Muscle layer of colon (tissue), 2 donors: Measurements from ENCODE around the gene NECTIN2.
A peak's percentile ranks its signal among the peaks of the same experiment; 100 is the strongest.
"Not testable (repeated sequence)": the region's sequence is repeated elsewhere in the genome, so short reads cannot be mapped to it uniquely, and the experiment has no call there.

Experiments used
- H3K27ac ChIP-seq: one replicate; pipeline ENCODE4 v1.7.0; 2013; ENCODE audit warnings: low read depth, mild to moderate bottlenecking, low read length, moderate library complexity
- H3K27me3 ChIP-seq, 2 donors: one replicate each; pipeline ENCODE4 v1.7.0; 2013; ENCODE audit warnings: low read length in 2 of 2, mild to moderate bottlenecking in 2 of 2; ENCODE audit not compliant: insufficient read depth in 2 of 2, control insufficient read depth in 1 of 2
- H3K36me3 ChIP-seq: one replicate; pipeline ENCODE4 v1.7.0; 2013; ENCODE audit warnings: mild to moderate bottlenecking, low read length; ENCODE audit not compliant: insufficient read depth
- H3K4me1 ChIP-seq: one replicate; pipeline ENCODE4 v1.7.0; 2013; ENCODE audit warnings: mild to moderate bottlenecking, low read length; ENCODE audit not compliant: insufficient read depth
- H3K4me3 ChIP-seq, 2 donors: one replicate each; pipeline ENCODE4 v1.7.0; 2013; ENCODE audit warnings: low read length in 2 of 2, low read depth in 1 of 2, mild to moderate bottlenecking in 1 of 2, moderate library complexity in 1 of 2
- H3K9ac ChIP-seq: one replicate; pipeline ENCODE4 v1.7.0; 2013; ENCODE audit warnings: low read length
- H3K9me3 ChIP-seq: one replicate; pipeline ENCODE4 v1.7.0; 2013; ENCODE audit warnings: mild to moderate bottlenecking, low read length
- donor health status: abdominal sarcoma.
- donor health status: Adenocarcinoma of cecum.

Gene NECTIN2

GRCh38 chr19:44861576-44861975 is 15.5 kb downstream of the NECTIN2 start:
- H3K9me3 ChIP-seq, H3K4me3 ChIP-seq, H3K27ac ChIP-seq, H3K27me3 ChIP-seq, H3K4me1 ChIP-seq, H3K9ac ChIP-seq: not testable (repeated sequence)
- H3K36me3 ChIP-seq, result peaks cover 18% of the 10 kb centered on the region

GRCh38 chr19:44863990-44864389 is 17.9 kb downstream of the NECTIN2 start:
- Histone ChIP-seq H3K9ac (no peak overlapping the region), H3K27ac (no peak overlapping the region), H3K36me3 (peaks cover 18% of the 10 kb centered on the region), H3K4me1 (no peaks in the 10 kb centered on the region), H3K9me3 (no peaks in the 10 kb centered on the region), H3K4me3 (no peak overlapping the region), H3K27me3 (no peaks in the 10 kb centered on the region)

GRCh38 chr19:44865196-44865767 is 19.2 kb downstream of the NECTIN2 start:
- Histone ChIP-seq H3K9me3 (no peaks in the 10 kb centered on the region), H3K4me3 (no peak overlapping the region), H3K27me3 (no peaks in the 10 kb centered on the region), H3K27ac (no peak overlapping the region), H3K9ac (no peak overlapping the region), H3K36me3 (peaks cover 13% of the 10 kb centered on the region), H3K4me1 (no peaks in the 10 kb centered on the region)

- Histone ChIP-seq H3K9me3 (no peaks in the 10 kb centered on the region), H3K27ac (no peak overlapping the region), H3K36me3 (peaks cover 15% of the 10 kb centered on the region), H3K4me1 (no peaks in the 10 kb centered on the region), H3K4me3 (no peak overlapping the region), H3K27me3 (no peaks in the 10 kb centered on the region), H3K9ac (no peak overlapping the region)
Measured at GRCh38 chr19:44866664-44867063, 20.6 kb downstream of the NECTIN2 start.

- no peak overlapping the region for H3K27ac ChIP-seq
- H3K4me1 ChIP-seq, result no peaks in the 10 kb centered on the region
- no peak overlapping the region for H3K4me3 ChIP-seq
Measured at GRCh38 chr19:44867578-44867977, 21.5 kb downstream of the NECTIN2 start.

GRCh38 chr19:44869733-44870470 is 23.8 kb downstream of the NECTIN2 start:
- Histone ChIP-seq H3K27me3 (no peaks in the 10 kb centered on the region), H3K4me1 (no peaks in the 10 kb centered on the region), H3K9me3 (no peaks in the 10 kb centered on the region), H3K4me3 (no peak overlapping the region), H3K9ac (no peak overlapping the region), H3K27ac (peak overlapping the region; percentile 13), H3K36me3 (peaks cover 45% of the 10 kb centered on the region)

More at GRCh38 chr19:44867578-44867977, 21.5 kb downstream of the NECTIN2 start:
- no peaks in the 10 kb centered on the region for H3K27me3 ChIP-seq
- peaks cover 24% of the 10 kb centered on the region for H3K36me3 ChIP-seq
- H3K9ac ChIP-seq, result no peak overlapping the region
- H3K9me3 ChIP-seq, result no peaks in the 10 kb centered on the region

GRCh38 chr19:44871809-44872208 is 25.7 kb downstream of the NECTIN2 start:
- Histone ChIP-seq H3K36me3 (peaks cover 51% of the 10 kb centered on the region), H3K9ac (no peak overlapping the region), H3K4me3 (no peak overlapping the region), H3K27ac (no peak overlapping the region), H3K27me3 (no peaks in the 10 kb centered on the region), H3K4me1 (no peaks in the 10 kb centered on the region), H3K9me3 (no peaks in the 10 kb centered on the region)

GRCh38 chr19:44872661-44873060 is 26.6 kb downstream of the NECTIN2 start:
- H3K4me1 ChIP-seq, result no peaks in the 10 kb centered on the region
- H3K36me3 ChIP-seq, result peaks cover 54% of the 10 kb centered on the region

GRCh38 chr19:44874317-44874716 is 28.2 kb downstream of the NECTIN2 start:
- Histone ChIP-seq H3K4me3 (no peak overlapping the region), H3K9me3 (no peaks in the 10 kb centered on the region), H3K4me1 (no peaks in the 10 kb centered on the region), H3K9ac (no peak overlapping the region), H3K27me3 (no peaks in the 10 kb centered on the region), H3K36me3 (peaks cover 54% of the 10 kb centered on the region), H3K27ac (no peak overlapping the region)

More at GRCh38 chr19:44872661-44873060, 26.6 kb downstream of the NECTIN2 start:
- Histone ChIP-seq H3K9me3 (no peaks in the 10 kb centered on the region), H3K27ac (no peak overlapping the region), H3K9ac (no peak overlapping the region), H3K4me3 (no peak overlapping the region), H3K27me3 (no peaks in the 10 kb centered on the region)

- Histone ChIP-seq H3K4me3 (no peak overlapping the region), H3K36me3 (peaks cover 54% of the 10 kb centered on the region), H3K27ac (no peak overlapping the region), H3K27me3 (no peaks in the 10 kb centered on the region), H3K9ac (no peak overlapping the region), H3K4me1 (no peaks in the 10 kb centered on the region), H3K9me3 (no peaks in the 10 kb centered on the region)
Measured at GRCh38 chr19:44875666-44876451, 29.8 kb downstream of the NECTIN2 start.

GRCh38 chr19:44876930-44877535 is 30.9 kb downstream of the NECTIN2 start:
- Histone ChIP-seq H3K4me1 (no peaks in the 10 kb centered on the region), H3K27ac (no peak overlapping the region), H3K36me3 (peaks cover 48% of the 10 kb centered on the region), H3K27me3 (no peaks in the 10 kb centered on the region), H3K4me3 (no peak overlapping the region), H3K9me3 (no peaks in the 10 kb centered on the region), H3K9ac (no peak overlapping the region)
